BE2C (cell line): ENCODE results near the gene ADD2.

Experiments
- DNase-seq: peaks from one replicate; pipeline ENCODE4 v3.0.0-alpha.2; 2020
- H3K27me3 ChIP-seq: fragments of 250-450 bp; sonication (Bioruptor Pico); 2 replicates; pipeline ENCODE4 v1.5.1; 2020; ENCODE audit warnings: mild to moderate bottlenecking
- H3K36me3 ChIP-seq: fragments of 250-450 bp; sonication (Bioruptor Pico); 2 replicates; pipeline ENCODE4 v1.5.1; 2020; ENCODE audit warnings: mild to moderate bottlenecking
- H3K4me1 ChIP-seq: fragments of 250-450 bp; sonication (Bioruptor Pico); 2 replicates; pipeline ENCODE4 v1.5.1; 2020
- H3K4me3 ChIP-seq: 2 replicates; pipeline ENCODE4 v1.5.1; 2011; ENCODE audit warnings: low read depth, low read length
- H3K9me3 ChIP-seq: fragments of 250-450 bp; sonication (Bioruptor Pico); 2 replicates; pipeline ENCODE4 v1.5.1; 2020
- CTCF ChIP-seq: IDR thresholded peaks from 2 replicates; pipeline ENCODE4 v1.5.1; 2012; ENCODE audit warnings: mild to moderate bottlenecking, low read depth, low read length

ADD2 gene

GRCh38 chr2:70717431-70718038 lies 50.5 kb downstream of the ADD2 start:
- H3K4me1 ChIP-seq, result no peaks in the 10 kb centered on the region

GRCh38 chr2:70716951-70717350 lies 51.0 kb downstream of the ADD2 start:
- no peaks in the 10 kb centered on the region for H3K36me3 ChIP-seq
- H3K27me3 ChIP-seq, result no peaks in the 10 kb centered on the region
- no peak for TF ChIP-seq CTCF

More at GRCh38 chr2:70717431-70718038, 50.5 kb downstream of the ADD2 start:
- Histone ChIP-seq H3K9me3 (no peaks in the 10 kb centered on the region), H3K36me3 (no peaks in the 10 kb centered on the region), H3K4me3 (no peak overlapping the region), H3K27me3 (no peaks in the 10 kb centered on the region)
- TF ChIP-seq CTCF, result no peak
- DNase-seq, result no peak

GRCh38 chr2:70716131-70716743 lies 51.8 kb downstream of the ADD2 start:
- H3K27me3 ChIP-seq, result no peaks in the 10 kb centered on the region
- TF ChIP-seq CTCF, result no peak
- no peak overlapping the region for H3K4me3 ChIP-seq
- no peaks in the 10 kb centered on the region for H3K36me3 ChIP-seq
- H3K9me3 ChIP-seq, result no peaks in the 10 kb centered on the region
- no peak for DNase-seq
- no peaks in the 10 kb centered on the region for H3K4me1 ChIP-seq

More at GRCh38 chr2:70716951-70717350, 51.0 kb downstream of the ADD2 start:
- no peak overlapping the region for H3K4me3 ChIP-seq
- no peaks in the 10 kb centered on the region for H3K9me3 ChIP-seq
- no peaks in the 10 kb centered on the region for H3K4me1 ChIP-seq
- DNase-seq, result no peak

GRCh38 chr2:70715071-70715985 lies 52.7 kb downstream of the ADD2 start:
- no peak for TF ChIP-seq CTCF
- no peak for DNase-seq
- Histone ChIP-seq H3K9me3 (no peaks in the 10 kb centered on the region), H3K27me3 (no peaks in the 10 kb centered on the region), H3K36me3 (no peaks in the 10 kb centered on the region), H3K4me1 (no peaks in the 10 kb centered on the region), H3K4me3 (no peak overlapping the region)

- no peaks in the 10 kb centered on the region for H3K4me1 ChIP-seq
These were observed 53.7 kb downstream of the ADD2 start for GRCh38 chr2:70714141-70714905.

More at GRCh38 chr2:70714141-70714905, 53.7 kb downstream of the ADD2 start:
- no peaks in the 10 kb centered on the region for H3K36me3 ChIP-seq
- DNase-seq, result no peak
- H3K4me3 ChIP-seq, result no peak overlapping the region
- no peaks in the 10 kb centered on the region for H3K27me3 ChIP-seq
- no peak for TF ChIP-seq CTCF
- no peaks in the 10 kb centered on the region for H3K9me3 ChIP-seq
